Measurements from ENCODE around the gene KIF11. TPM values are rescaled to one million over a fixed set of nuclear protein-coding genes. Genes with fewer than 3 reads are reported as not detected.
"Not testable (repeated sequence)": the region's sequence is repeated elsewhere in the genome, so short reads cannot be mapped to it uniquely, and the experiment has no call there.

Gene KIF11
- total RNA-seq, 1 experiment from 2014 or later: 37.4 TPM

- Mint-ChIP-seq H3K27me3 (ENCODE audit: unreplicated experiment) (no peaks in the 10 kb centered on the region), H3K27ac (ENCODE audit: unreplicated experiment) (peak overlapping the region; percentile 30), H3K4me1 (ENCODE audit: low read depth, unreplicated experiment) (peaks cover 25% of the 10 kb centered on the region), H3K4me3 (ENCODE audit: low read depth, unreplicated experiment) (peak overlapping the region; percentile 76), H3K9me3 (ENCODE audit: low read depth, unreplicated experiment) (no peaks in the 10 kb centered on the region), H3K36me3 (ENCODE audit: insufficient read depth, unreplicated experiment) (peaks cover 25% of the 10 kb centered on the region)
- TF ChIP-seq CTCF (IDR thresholded peaks at IDR 0.05; ENCODE audit: unreplicated experiment): peak; percentile 16
- intact Hi-C loops (cut with micrococcal nuclease; ENCODE audit: unreplicated experiment): loop anchor here (1.0 kb wide), 1 partner anchor 57 kb away; no protein-coding TSS in a partner anchor
- CTCF ChIA-PET: interaction anchor here (1.0 to 3.4 kb wide), 2 partner anchors 16 to 58 kb away, joined by 11 to 13 read pairs; no protein-coding TSS in a partner anchor
- DNase-seq: no peak
- BruUV-seq (replicated peaks): TSS peak; percentile 59
Observed at GRCh38 chr10:92574548-92575261, 18.2 kb upstream of the KIF11 start.

GRCh38 chr10:92575961-92576360 lies 17.0 kb upstream of the KIF11 start:
- Mint-ChIP-seq H3K9me3 (ENCODE audit: low read depth, unreplicated experiment) (no peaks in the 10 kb centered on the region), H3K4me1 (ENCODE audit: low read depth, unreplicated experiment) (peaks cover 25% of the 10 kb centered on the region), H3K4me3 (ENCODE audit: low read depth, unreplicated experiment) (no peak overlapping the region), H3K36me3 (ENCODE audit: insufficient read depth, unreplicated experiment) (peaks cover 23% of the 10 kb centered on the region), H3K27me3 (ENCODE audit: unreplicated experiment) (no peaks in the 10 kb centered on the region), H3K27ac (ENCODE audit: unreplicated experiment) (no peak overlapping the region)
- TF ChIP-seq CTCF (IDR thresholded peaks at IDR 0.05; ENCODE audit: unreplicated experiment): no peak
- intact Hi-C loops (cut with micrococcal nuclease; ENCODE audit: unreplicated experiment): no loop called here
- DNase-seq: no peak
- no TSS peak for BruUV-seq (replicated peaks)
- CTCF ChIA-PET: interaction anchor here (3.4 kb wide), 1 partner anchor 15 kb away, joined by 13 read pairs; no protein-coding TSS in a partner anchor

- H3K27me3 Mint-ChIP-seq (ENCODE audit: unreplicated experiment); H3K27ac Mint-ChIP-seq (ENCODE audit: unreplicated experiment); H3K36me3 Mint-ChIP-seq (ENCODE audit: insufficient read depth, unreplicated experiment); CTCF ChIA-PET; DNase-seq; H3K4me1 Mint-ChIP-seq (ENCODE audit: low read depth, unreplicated experiment); intact Hi-C loops (cut with micrococcal nuclease; ENCODE audit: unreplicated experiment); BruUV-seq (replicated peaks); H3K4me3 Mint-ChIP-seq (ENCODE audit: low read depth, unreplicated experiment); H3K9me3 Mint-ChIP-seq (ENCODE audit: low read depth, unreplicated experiment): not testable (repeated sequence)
Observed at GRCh38 chr10:92582347-92582746, 10.6 kb upstream of the KIF11 start.

GRCh38 chr10:92590623-92591549 lies 2.0 kb upstream of the KIF11 start:
- TSS peak; percentile 91 for BruUV-seq (replicated peaks)
- H3K27me3 Mint-ChIP-seq (ENCODE audit: unreplicated experiment): no peaks in the 10 kb centered on the region
- H3K27ac Mint-ChIP-seq (ENCODE audit: unreplicated experiment): peak overlapping the region; percentile 100
- no peak for TF ChIP-seq CTCF (IDR thresholded peaks at IDR 0.05; ENCODE audit: unreplicated experiment)
- intact Hi-C loops (cut with micrococcal nuclease; ENCODE audit: unreplicated experiment): no loop called here
- CTCF ChIA-PET: interaction anchor here (0.6 to 1.5 kb wide), 4 partner anchors 10 to 408 kb away, joined by 3 to 13 read pairs (median 3); partner anchors contain the start of gene IDE
- peak; percentile 56 for DNase-seq
- no peaks in the 10 kb centered on the region for H3K9me3 Mint-ChIP-seq (ENCODE audit: low read depth, unreplicated experiment)
- H3K4me1 Mint-ChIP-seq (ENCODE audit: low read depth, unreplicated experiment): peaks cover 23% of the 10 kb centered on the region
- H3K36me3 Mint-ChIP-seq (ENCODE audit: insufficient read depth, unreplicated experiment): peaks cover 51% of the 10 kb centered on the region
- H3K4me3 Mint-ChIP-seq (ENCODE audit: low read depth, unreplicated experiment): peak overlapping the region; percentile 97

All from Calu3 (cell line).